Astrocyte of the cerebellum (primary cell): Measurements from ENCODE around the gene CFAP74.

ENCODE experiments used
- DNase-seq: peaks from one replicate; pipeline ENCODE4 v3.0.0-alpha.2; 2011; ENCODE audit warnings: low read depth
- H3K4me3 ChIP-seq: 2 replicates; pipeline ENCODE4 v1.5.1; 2011; ENCODE audit warnings: mild to moderate bottlenecking, low read depth, low read length, moderate library complexity
- in situ Hi-C: cut with HindIII; loops from 2 replicates; pipeline ENCODE4 v1.10.0; 2017; ENCODE audit warnings: low sequenced_read_pairs
- TF ChIP-seq, protein P1 (sequence below): IDR thresholded peaks from 2 replicates; pipeline ENCODE4 v1.5.1; 2012; ENCODE audit warnings: low read length, low read depth, moderate library complexity, mild to moderate bottlenecking; ENCODE audit errors: missing control alignments

CFAP74 gene

GRCh38 chr1:1917995-1918900 lies 85.3 kb downstream of the CFAP74 start:
- in situ Hi-C loops = no loop called here
- peak overlapping the region; percentile 43 for H3K4me3 ChIP-seq
- no peak for DNase-seq
- TF ChIP-seq, protein P1, sequence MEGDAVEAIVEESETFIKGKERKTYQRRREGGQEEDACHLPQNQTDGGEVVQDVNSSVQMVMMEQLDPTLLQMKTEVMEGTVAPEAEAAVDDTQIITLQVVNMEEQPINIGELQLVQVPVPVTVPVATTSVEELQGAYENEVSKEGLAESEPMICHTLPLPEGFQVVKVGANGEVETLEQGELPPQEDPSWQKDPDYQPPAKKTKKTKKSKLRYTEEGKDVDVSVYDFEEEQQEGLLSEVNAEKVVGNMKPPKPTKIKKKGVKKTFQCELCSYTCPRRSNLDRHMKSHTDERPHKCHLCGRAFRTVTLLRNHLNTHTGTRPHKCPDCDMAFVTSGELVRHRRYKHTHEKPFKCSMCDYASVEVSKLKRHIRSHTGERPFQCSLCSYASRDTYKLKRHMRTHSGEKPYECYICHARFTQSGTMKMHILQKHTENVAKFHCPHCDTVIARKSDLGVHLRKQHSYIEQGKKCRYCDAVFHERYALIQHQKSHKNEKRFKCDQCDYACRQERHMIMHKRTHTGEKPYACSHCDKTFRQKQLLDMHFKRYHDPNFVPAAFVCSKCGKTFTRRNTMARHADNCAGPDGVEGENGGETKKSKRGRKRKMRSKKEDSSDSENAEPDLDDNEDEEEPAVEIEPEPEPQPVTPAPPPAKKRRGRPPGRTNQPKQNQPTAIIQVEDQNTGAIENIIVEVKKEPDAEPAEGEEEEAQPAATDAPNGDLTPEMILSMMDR = no peak

- TF ChIP-seq, protein P1 = no peak
- H3K4me3 ChIP-seq = no peak overlapping the region
- in situ Hi-C loops = no loop called here
- no peak for DNase-seq
Measured at GRCh38 chr1:1917304-1917976, 86.1 kb downstream of the CFAP74 start.

GRCh38 chr1:1916851-1917251 lies 86.7 kb downstream of the CFAP74 start:
- in situ Hi-C loops = no loop called here
- DNase-seq = no peak
- TF ChIP-seq, protein P1 = no peak
- H3K4me3 ChIP-seq = no peak overlapping the region

DNA sequence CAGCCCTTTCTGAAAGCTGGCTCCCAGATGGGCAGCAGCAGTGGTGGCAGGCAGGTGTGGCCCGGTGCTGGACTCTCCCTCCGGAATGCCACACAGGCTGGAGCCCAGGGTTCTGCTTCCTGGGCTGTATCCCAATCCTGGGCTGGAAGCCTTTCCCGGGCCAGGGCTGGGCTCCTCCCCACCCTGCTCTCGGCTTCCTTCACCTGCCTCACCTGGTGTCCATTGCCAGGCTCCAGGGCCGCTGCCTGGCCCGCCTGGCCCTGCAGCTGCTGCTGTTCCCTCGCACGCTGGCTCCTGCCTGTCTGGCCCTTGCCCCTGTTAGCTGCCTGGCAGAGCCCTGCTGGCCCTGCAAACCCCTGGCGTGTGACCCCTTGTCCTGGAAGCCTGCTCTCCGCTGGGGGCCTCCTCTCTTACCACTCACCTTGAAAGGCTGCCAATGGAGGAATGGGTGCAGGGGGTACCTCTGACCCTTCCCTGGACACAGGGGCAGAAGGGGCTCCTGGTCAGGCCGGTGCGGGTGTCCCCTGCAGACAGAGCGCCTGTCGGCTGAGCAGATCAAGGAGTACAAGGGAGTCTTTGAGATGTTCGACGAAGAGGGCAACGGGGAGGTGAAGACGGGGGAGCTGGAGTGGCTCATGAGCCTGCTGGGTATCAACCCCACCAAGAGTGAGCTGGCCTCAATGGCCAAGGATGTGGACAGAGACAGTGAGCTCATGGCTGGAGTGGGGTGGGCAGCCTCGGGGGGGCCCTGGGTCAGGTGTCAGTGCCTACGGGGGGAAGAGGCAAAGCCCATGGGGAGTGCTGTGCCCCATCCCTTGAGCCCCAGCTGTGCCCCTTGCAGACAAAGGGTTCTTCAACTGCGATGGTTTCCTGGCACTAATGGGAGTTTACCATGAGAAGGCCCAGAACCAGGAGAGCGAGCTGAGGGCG lies 87.4 kb downstream of the CFAP74 start:
- TF ChIP-seq, protein P1 = no peak
- no peak for DNase-seq
- H3K4me3 ChIP-seq = no peak overlapping the region
- in situ Hi-C loops = no loop called here

DNA sequence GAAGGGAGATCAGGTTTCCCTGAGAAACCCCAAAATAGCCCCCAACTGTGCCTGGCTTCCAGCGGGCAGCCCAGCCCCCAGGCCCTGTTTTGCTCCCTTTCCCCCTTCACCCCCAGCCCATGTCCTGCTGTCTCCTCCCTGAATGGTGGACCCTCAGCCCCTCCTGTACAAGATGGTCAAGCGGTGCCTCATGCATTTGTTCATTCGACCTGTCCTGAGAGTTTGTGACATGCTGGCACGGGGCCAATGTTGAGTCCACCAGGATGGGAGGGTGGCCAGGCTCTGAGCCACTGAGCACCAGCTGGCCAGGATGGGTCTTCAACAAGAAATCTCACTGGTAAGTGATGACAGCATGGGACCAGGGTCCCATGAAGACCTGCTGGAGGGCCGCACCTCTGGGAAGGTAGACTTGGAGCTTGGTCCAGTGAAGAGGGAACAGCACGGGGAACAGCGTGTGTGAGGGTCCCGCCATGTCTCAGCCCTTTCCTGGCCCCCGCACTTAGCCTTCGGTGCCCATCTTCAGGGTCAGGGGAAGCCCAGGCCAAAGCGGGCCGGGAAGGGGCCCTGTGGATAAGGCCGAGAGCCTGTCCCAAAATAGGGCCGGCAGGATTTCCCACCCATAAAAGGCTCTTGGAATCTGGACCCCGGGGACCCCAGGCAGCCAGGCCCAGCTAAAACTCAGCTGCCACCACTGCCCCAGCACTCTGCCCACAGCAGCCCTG lies 88.5 kb downstream of the CFAP74 start, which contains the start of gene CALML6:
TSS of gene CALML6 (plus strand) at position 290 of the 722 bp plus-strand sequence. CDS start at position 311, 21 bp downstream.
- H3K4me3 ChIP-seq = no peak within 1 kb of the TSS
- DNase-seq = no peak
- TF ChIP-seq, protein P1 = no peak
- in situ Hi-C loops = no loop called here
